Measurements from ENCODE around the gene ITGB2.

Gene ITGB2

GRCh38 chr21:44920694-44921604, at the start of gene ITGB2:
Gene ITGB2, minus strand, starts transcription at chr21:44920899. Its CDS starts 10,117 bp downstream, at chr21:44910782.
- peak within 1 kb of the TSS; percentile 68 for H3K4me2 ChIP-seq (ENCODE audit: low read length)
- no peaks in the 10 kb centered on the region for H4K20me1 ChIP-seq (ENCODE audit: control insufficient read depth, insufficient read depth, low read depth, low read length)
- H3K27ac ChIP-seq (ENCODE audit: low read depth, low read length), result no peak within 1 kb of the TSS
- H3K4me1 ChIP-seq (ENCODE audit: control insufficient read depth, low read length), result peaks cover 43% of the 10 kb centered on the region
- no peaks in the 10 kb centered on the region for H3K9me3 ChIP-seq (ENCODE audit: control insufficient read depth, insufficient read depth, low read length)
- peak within 1 kb of the TSS; percentile 67 for H3K4me3 ChIP-seq (ENCODE audit: low read length)
- TF ChIP-seq CTCF (IDR thresholded peaks at IDR 0.05; ENCODE audit: low read depth, low read length, poor library complexity, severe bottlenecking), result no peak
- TF ChIP-seq EZH2phosphoT487 (IDR thresholded peaks at IDR 0.05; ENCODE audit: borderline replicate concordance, low read length), result peak; percentile 91; the same call in 1 of the 2 replicates
- H3K27me3 ChIP-seq (ENCODE audit: control insufficient read depth, low read length), result peaks cover 83% of the 10 kb centered on the region
- H3K79me2 ChIP-seq (ENCODE audit: control insufficient read depth, low read length), result no peaks in the 10 kb centered on the region
- H3F3A ChIP-seq (ENCODE audit: control insufficient read depth, insufficient read depth), result peaks cover 11% of the 10 kb centered on the region
- H3K36me3 ChIP-seq (ENCODE audit: control insufficient read depth, low read length), result no peaks in the 10 kb centered on the region
- H3K9me2 ChIP-seq (replicated peaks; ENCODE audit: control insufficient read depth, low read length), result no peaks in the 10 kb centered on the region

- no peak overlapping the region for H3K27ac ChIP-seq (ENCODE audit: low read depth, low read length)
- H3K79me2 ChIP-seq (ENCODE audit: control insufficient read depth, low read length), result no peaks in the 10 kb centered on the region
- H3K4me2 ChIP-seq (ENCODE audit: low read length), result no peak overlapping the region
- peaks cover 5% of the 10 kb centered on the region for H3K4me1 ChIP-seq (ENCODE audit: control insufficient read depth, low read length)
- H3K36me3 ChIP-seq (ENCODE audit: control insufficient read depth, low read length), result peaks cover 13% of the 10 kb centered on the region; the same call in 1 of the 2 replicates
- H3K27me3 ChIP-seq (ENCODE audit: control insufficient read depth, low read length), result no peaks in the 10 kb centered on the region
- H3K9me3 ChIP-seq (ENCODE audit: control insufficient read depth, insufficient read depth, low read length), result no peaks in the 10 kb centered on the region
- TF ChIP-seq CTCF (IDR thresholded peaks at IDR 0.05; ENCODE audit: low read depth, low read length, poor library complexity, severe bottlenecking) (no peak), EZH2phosphoT487 (IDR thresholded peaks at IDR 0.05; ENCODE audit: borderline replicate concordance, low read length) (no peak)
- H3K4me3 ChIP-seq (ENCODE audit: low read length), result no peak overlapping the region
- H3K9me2 ChIP-seq (replicated peaks; ENCODE audit: control insufficient read depth, low read length), result no peaks in the 10 kb centered on the region
- H4K20me1 ChIP-seq (ENCODE audit: control insufficient read depth, insufficient read depth, low read depth, low read length), result peaks cover 5% of the 10 kb centered on the region
- no peaks in the 10 kb centered on the region for H3F3A ChIP-seq (ENCODE audit: control insufficient read depth, insufficient read depth)
These were observed 49.4 kb upstream of the ITGB2 start for GRCh38 chr21:44969931-44970755.

GRCh38 chr21:44969066-44969670, 48.5 kb upstream of the ITGB2 start:
- Histone ChIP-seq H3K36me3 (ENCODE audit: control insufficient read depth, low read length) (peaks cover 13% of the 10 kb centered on the region; the same call in 1 of the 2 replicates), H3K27ac (ENCODE audit: low read depth, low read length) (no peak overlapping the region)

More at GRCh38 chr21:44969066-44969670, 48.5 kb upstream of the ITGB2 start:
- Histone ChIP-seq H3K4me1 (ENCODE audit: control insufficient read depth, low read length) (peaks cover 9% of the 10 kb centered on the region), H3F3A (ENCODE audit: control insufficient read depth, insufficient read depth) (no peaks in the 10 kb centered on the region), H3K4me3 (ENCODE audit: low read length) (no peak overlapping the region), H3K27me3 (ENCODE audit: control insufficient read depth, low read length) (no peaks in the 10 kb centered on the region), H4K20me1 (ENCODE audit: control insufficient read depth, insufficient read depth, low read depth, low read length) (peaks cover 9% of the 10 kb centered on the region), H3K9me2 (replicated peaks; ENCODE audit: control insufficient read depth, low read length) (no peaks in the 10 kb centered on the region), H3K79me2 (ENCODE audit: control insufficient read depth, low read length) (peaks cover 1% of the 10 kb centered on the region; the same call in 1 of the 2 replicates), H3K9me3 (ENCODE audit: control insufficient read depth, insufficient read depth, low read length) (no peaks in the 10 kb centered on the region), H3K4me2 (ENCODE audit: low read length) (no peak overlapping the region)
- TF ChIP-seq EZH2phosphoT487 (IDR thresholded peaks at IDR 0.05; ENCODE audit: borderline replicate concordance, low read length) (no peak), CTCF (IDR thresholded peaks at IDR 0.05; ENCODE audit: low read depth, low read length, poor library complexity, severe bottlenecking) (no peak)

Measured in DOHH2 (cell line).